SJSA1 (cell line): ENCODE measurements around the gene PROM2. TPM values are rescaled to one million over a fixed set of nuclear protein-coding genes. Genes with fewer than 3 reads are reported as not detected.

Experiments
- DNase-seq, 2 experiments: peaks; one replicate each; pipeline ENCODE4 v3.0.0-alpha.2; 2015 to 2020; ENCODE audit warnings: low spot score in 2 of 2, low read depth in 1 of 2
- H3K27ac ChIP-seq: fragments of 250-450 bp; sonication (Bioruptor Pico); 2 replicates; pipeline ENCODE4 v1.5.1; 2020; ENCODE audit warnings: mild to moderate bottlenecking, moderate library complexity
- H3K27me3 ChIP-seq: fragments of 250-450 bp; sonication (Bioruptor Pico); replicated peaks from 2 replicates; pipeline ENCODE4 v1.5.1; 2020; ENCODE audit warnings: mild to moderate bottlenecking, moderate library complexity
- H3K36me3 ChIP-seq: fragments of 250-450 bp; sonication (Bioruptor Pico); 2 replicates; pipeline ENCODE4 v1.5.1; 2020; ENCODE audit warnings: mild to moderate bottlenecking
- H3K4me1 ChIP-seq: fragments of 250-450 bp; sonication (Bioruptor Pico); replicated peaks from 2 replicates; pipeline ENCODE4 v1.6.1; 2021; ENCODE audit warnings: mild to moderate bottlenecking
- H3K4me3 ChIP-seq: fragments of 250-450 bp; sonication (Bioruptor Pico); 2 replicates; pipeline ENCODE4 v1.5.1; 2020; ENCODE audit warnings: mild to moderate bottlenecking
- H3K9me3 ChIP-seq: fragments of 250-450 bp; sonication (Bioruptor Pico); replicated peaks from 2 replicates; pipeline ENCODE4 v1.5.1; 2020; ENCODE audit warnings: mild to moderate bottlenecking
- total RNA-seq: library from RNA; depleted of rRNA; stranded (reverse); fragments of >200 nt; shearing (Covaris generic); gene quantifications from 2 replicates; pipeline ENCODE4 v1.2.3, GENCODE V29; 2014

PROM2 gene
- total RNA-seq, 1 experiment from 2014 or later, result 9.2 TPM

DNA sequence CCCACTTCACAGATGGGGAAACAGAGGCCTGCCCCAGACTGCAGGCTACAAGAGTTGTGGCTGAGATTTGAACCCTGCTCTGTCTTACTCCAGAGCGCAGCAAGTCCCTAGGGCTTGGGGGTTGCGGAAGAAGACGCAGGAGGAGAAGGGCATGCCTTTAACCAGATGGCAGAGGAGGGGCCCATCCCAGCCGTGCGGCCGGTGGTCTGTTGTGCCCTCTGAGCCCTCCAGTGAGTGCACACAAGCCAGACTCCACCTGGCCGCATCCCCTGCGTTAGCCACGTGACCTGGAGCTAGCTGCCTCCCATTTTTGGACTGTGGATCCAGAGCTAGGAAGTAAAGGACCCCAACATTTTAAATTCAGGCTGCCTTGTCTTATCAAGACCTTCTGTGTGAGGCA lies 25.7 kb downstream of the PROM2 start:
- Histone ChIP-seq H3K9me3 (no peaks in the 10 kb centered on the region), H3K4me1 (no peaks in the 10 kb centered on the region), H3K4me3 (no peak overlapping the region), H3K36me3 (no peaks in the 10 kb centered on the region), H3K27me3 (no peaks in the 10 kb centered on the region), H3K27ac (no peak overlapping the region)
- DNase-seq, result no peak

- no peak overlapping the region for H3K27ac ChIP-seq
- H3K4me3 ChIP-seq, result no peak overlapping the region
- DNase-seq, result no peak
- peaks cover 3% of the 10 kb centered on the region for H3K27me3 ChIP-seq
- no peaks in the 10 kb centered on the region for H3K9me3 ChIP-seq
- no peaks in the 10 kb centered on the region for H3K4me1 ChIP-seq
- no peaks in the 10 kb centered on the region for H3K36me3 ChIP-seq
These were observed 26.2 kb downstream of the PROM2 start for GRCh38 chr2:95300450-95300849.

DNA sequence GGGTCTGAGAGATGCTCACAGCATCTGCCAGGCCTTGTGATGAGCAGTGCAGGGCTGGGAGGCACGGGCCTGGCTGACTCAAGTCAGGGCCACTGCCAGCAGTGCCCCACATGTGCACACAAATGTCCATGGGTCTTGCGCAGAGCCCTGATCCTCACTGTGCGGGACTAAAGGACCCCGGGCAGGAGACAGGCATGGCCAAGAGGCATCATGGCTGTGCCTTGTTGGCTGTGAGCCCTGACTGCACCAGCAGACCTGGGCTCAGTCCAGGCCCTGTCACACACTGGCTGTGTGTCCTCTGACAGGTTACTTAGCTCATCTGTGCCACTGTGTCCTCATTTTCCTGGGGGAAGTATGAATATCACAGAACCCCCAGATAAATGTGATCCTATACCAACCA lies 26.9 kb downstream of the PROM2 start:
- DNase-seq, result no peak
- H3K4me1 ChIP-seq, result no peaks in the 10 kb centered on the region
- H3K27ac ChIP-seq, result no peak overlapping the region
- H3K27me3 ChIP-seq, result peaks cover 7% of the 10 kb centered on the region
- no peak overlapping the region for H3K4me3 ChIP-seq
- H3K36me3 ChIP-seq, result no peaks in the 10 kb centered on the region
- H3K9me3 ChIP-seq, result no peaks in the 10 kb centered on the region

DNA sequence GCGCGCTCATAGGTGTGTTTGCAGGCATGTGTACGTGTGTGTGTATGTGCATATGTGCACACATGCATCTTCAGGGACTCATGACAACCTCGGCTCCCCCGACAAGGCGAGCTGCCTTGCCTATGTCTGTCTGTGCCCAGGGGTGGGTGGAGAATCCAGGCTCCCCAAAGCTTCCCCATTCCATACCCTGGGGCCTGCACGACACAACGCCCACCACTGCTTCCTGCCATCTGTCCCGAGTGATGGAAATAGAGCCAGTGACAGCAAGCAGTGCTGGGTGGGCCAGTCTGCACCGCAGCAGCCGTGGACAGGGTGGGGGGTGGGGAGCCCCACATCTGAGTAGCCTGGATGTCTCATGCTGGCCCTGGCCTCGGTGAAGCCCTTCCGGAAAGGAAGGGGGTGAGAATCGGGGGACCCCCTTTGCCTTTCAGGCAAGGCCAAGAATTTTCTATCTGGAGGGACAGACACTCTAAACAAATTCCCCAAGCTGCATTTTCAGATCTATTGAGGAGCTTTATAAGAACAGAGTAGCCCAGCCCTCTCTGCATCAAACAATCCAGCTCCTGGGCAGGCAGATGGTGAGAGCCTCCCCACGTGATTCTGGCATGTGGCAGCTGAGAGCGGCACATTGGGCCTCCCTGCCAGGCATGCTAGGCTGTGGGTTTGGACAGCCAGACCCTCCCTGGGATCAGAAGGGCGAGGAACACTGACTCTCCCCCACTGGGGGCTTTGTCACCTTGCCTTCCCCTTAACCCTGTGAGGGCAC lies 27.8 kb downstream of the PROM2 start:
- DNase-seq, result no peak
- Histone ChIP-seq H3K27ac (no peak overlapping the region), H3K4me1 (no peaks in the 10 kb centered on the region), H3K27me3 (peaks cover 7% of the 10 kb centered on the region), H3K36me3 (no peaks in the 10 kb centered on the region), H3K9me3 (no peaks in the 10 kb centered on the region), H3K4me3 (no peak overlapping the region)

DNA sequence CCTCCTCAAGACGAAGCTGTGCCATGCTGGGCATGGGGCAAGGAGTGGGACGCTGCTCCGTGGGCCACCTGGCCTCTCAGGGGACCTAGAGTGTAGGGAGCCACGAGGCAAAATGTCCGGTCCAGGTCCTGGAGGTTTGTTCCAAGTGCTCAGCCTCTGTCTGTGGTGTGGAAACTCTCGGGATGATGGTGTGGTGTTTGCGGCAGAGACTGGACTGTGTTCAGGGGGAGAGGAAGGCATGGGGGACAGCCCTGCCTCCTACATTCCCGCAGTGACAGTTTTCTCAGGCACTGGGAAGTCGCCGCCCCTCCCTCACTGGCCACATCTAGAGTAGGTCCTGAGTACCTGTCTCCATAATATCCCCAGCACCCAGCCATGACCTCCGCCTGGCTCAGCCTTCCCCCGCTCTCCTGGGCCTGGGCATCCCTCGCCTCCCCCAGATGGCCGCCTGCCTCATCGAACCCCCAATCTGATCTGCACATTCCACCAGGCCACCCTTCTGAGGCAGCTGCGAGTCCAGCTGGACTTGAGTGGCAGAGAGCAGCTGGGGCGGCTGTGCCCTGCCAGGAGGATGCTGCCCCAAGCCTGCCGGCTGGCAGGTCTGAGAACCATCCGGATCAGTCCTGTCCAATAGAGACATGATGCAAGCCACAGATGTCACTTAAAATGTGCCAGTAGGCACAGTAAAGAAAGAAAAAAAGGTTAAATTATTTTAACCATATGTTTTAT lies 29.1 kb downstream of the PROM2 start:
- Histone ChIP-seq H3K9me3 (no peaks in the 10 kb centered on the region), H3K4me3 (no peak overlapping the region), H3K4me1 (no peaks in the 10 kb centered on the region), H3K27ac (no peak overlapping the region), H3K27me3 (peaks cover 7% of the 10 kb centered on the region), H3K36me3 (no peaks in the 10 kb centered on the region)
- DNase-seq, result no peak

- H3K27ac ChIP-seq, result no peak overlapping the region
- no peaks in the 10 kb centered on the region for H3K9me3 ChIP-seq
- no peak overlapping the region for H3K4me3 ChIP-seq
- H3K4me1 ChIP-seq, result no peaks in the 10 kb centered on the region
- H3K27me3 ChIP-seq, result peaks cover 7% of the 10 kb centered on the region
- H3K36me3 ChIP-seq, result no peaks in the 10 kb centered on the region
- no peak for DNase-seq
These were observed 31.3 kb downstream of the PROM2 start for GRCh38 chr2:95305380-95306061.

- Histone ChIP-seq H3K9me3 (no peaks in the 10 kb centered on the region), H3K27ac (no peak overlapping the region), H3K36me3 (no peaks in the 10 kb centered on the region), H3K27me3 (peaks cover 7% of the 10 kb centered on the region), H3K4me1 (no peaks in the 10 kb centered on the region), H3K4me3 (no peak overlapping the region)
- DNase-seq, result no peak
These were observed 32.2 kb downstream of the PROM2 start for GRCh38 chr2:95306336-95306895.

GRCh38 chr2:95307036-95307435 lies 32.8 kb downstream of the PROM2 start:
- Histone ChIP-seq H3K27me3 (peaks cover 7% of the 10 kb centered on the region), H3K36me3 (no peaks in the 10 kb centered on the region), H3K27ac (no peak overlapping the region), H3K9me3 (no peaks in the 10 kb centered on the region), H3K4me1 (no peaks in the 10 kb centered on the region), H3K4me3 (no peak overlapping the region)
- no peak for DNase-seq

- no peak for DNase-seq
- Histone ChIP-seq H3K27ac (no peak overlapping the region), H3K9me3 (no peaks in the 10 kb centered on the region), H3K4me1 (no peaks in the 10 kb centered on the region), H3K36me3 (no peaks in the 10 kb centered on the region), H3K4me3 (no peak overlapping the region), H3K27me3 (peaks cover 7% of the 10 kb centered on the region)
These were observed 33.6 kb downstream of the PROM2 start for GRCh38 chr2:95307878-95308277.

DNA sequence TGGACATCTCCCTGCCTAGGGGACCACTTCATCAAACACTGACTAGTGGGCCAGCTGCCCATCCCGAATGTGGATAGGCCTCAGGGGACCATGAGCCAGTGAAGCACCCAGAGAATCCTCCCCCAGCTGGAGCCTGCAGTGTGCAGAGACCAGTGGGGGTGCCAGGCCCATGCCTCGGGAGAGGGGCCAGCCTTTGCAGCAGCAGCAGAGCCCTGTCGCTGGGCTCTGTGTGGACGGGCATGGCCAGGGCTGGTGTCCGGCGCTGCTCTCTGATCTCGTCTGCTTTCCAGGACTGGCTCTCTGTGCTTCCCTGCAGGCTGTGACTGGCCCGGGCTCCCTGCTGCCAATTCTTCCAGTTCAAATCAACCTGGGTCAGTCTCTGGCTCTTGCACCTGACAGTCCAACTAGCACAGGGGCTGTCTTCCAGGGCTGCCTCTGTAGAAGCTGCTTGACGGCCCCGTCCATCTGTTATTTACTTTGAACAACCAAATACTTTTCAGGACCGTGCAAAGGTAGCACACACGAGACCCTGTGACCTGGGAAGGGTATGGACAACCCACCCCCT lies 34.3 kb downstream of the PROM2 start:
- H3K36me3 ChIP-seq, result no peaks in the 10 kb centered on the region
- H3K27ac ChIP-seq, result no peak overlapping the region
- H3K4me1 ChIP-seq, result no peaks in the 10 kb centered on the region
- no peak for DNase-seq
- H3K27me3 ChIP-seq, result peaks cover 7% of the 10 kb centered on the region
- H3K9me3 ChIP-seq, result no peaks in the 10 kb centered on the region
- no peak overlapping the region for H3K4me3 ChIP-seq

- Histone ChIP-seq H3K4me3 (no peak overlapping the region), H3K36me3 (no peaks in the 10 kb centered on the region), H3K9me3 (no peaks in the 10 kb centered on the region), H3K4me1 (no peaks in the 10 kb centered on the region), H3K27me3 (peaks cover 7% of the 10 kb centered on the region), H3K27ac (no peak overlapping the region)
- DNase-seq, result no peak
These were observed 35.4 kb downstream of the PROM2 start for GRCh38 chr2:95309599-95309998.

DNA sequence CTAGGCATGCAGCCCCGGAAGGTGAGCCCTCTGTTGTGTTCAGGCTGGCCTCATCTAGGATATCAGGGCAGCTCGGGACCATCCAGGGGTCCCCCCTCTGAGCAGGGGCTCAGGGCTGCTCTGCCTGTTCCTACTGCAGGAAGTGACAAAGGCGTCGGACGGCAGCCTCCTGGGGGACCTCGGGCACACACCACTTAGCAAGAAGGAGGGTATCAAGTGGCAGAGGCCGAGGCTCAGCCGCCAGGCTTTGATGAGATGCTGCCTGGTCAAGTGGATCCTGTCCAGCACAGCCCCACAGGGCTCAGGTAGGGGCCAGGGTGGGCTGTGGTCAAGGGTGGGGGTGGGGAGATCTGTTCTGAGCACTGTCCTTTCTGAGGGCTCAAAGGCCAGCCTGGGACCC lies 36.0 kb downstream of the PROM2 start:
- no peak for DNase-seq
- no peaks in the 10 kb centered on the region for H3K36me3 ChIP-seq
- peaks cover 6% of the 10 kb centered on the region for H3K27me3 ChIP-seq
- no peak overlapping the region for H3K4me3 ChIP-seq
- H3K4me1 ChIP-seq, result no peaks in the 10 kb centered on the region
- no peak overlapping the region for H3K27ac ChIP-seq
- H3K9me3 ChIP-seq, result no peaks in the 10 kb centered on the region

DNA sequence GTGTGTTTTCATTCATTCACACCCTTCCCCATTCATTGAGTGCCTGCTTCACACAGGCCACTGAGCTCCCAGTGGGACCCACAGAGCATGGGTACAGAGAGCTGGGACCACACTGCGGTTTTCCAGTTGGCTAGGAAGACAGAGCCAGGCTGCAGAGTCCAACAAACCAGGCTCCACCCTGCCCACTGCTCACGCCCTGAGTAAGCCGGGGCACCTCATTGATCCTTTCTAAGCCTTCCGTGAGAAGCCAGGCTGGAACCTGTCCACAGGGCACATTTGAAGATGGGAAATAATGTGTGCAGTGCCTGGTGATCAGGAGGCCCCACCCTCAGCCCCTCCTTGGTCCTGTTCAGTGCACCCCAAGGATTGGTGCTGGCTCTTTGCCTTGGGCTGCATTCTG lies 36.4 kb downstream of the PROM2 start:
- H3K27me3 ChIP-seq, result peaks cover 2% of the 10 kb centered on the region
- DNase-seq, result no peak
- no peaks in the 10 kb centered on the region for H3K4me1 ChIP-seq
- H3K9me3 ChIP-seq, result no peaks in the 10 kb centered on the region
- H3K27ac ChIP-seq, result no peak overlapping the region
- no peak overlapping the region for H3K4me3 ChIP-seq
- no peaks in the 10 kb centered on the region for H3K36me3 ChIP-seq
